Heart left ventricle (tissue), 13 donors: ENCODE results near the gene YOD1.

Source experiments
- CTCF ChIP-seq, 12 donors: fragments of 200-600 bp; sonication (generic) in 4 of 12; IDR thresholded peaks; one replicate each; pipeline versions ENCODE4 v1.5.0 to v1.8.0; 2018 to 2022; ENCODE audit warnings: antibody characterized with exemption in 12 of 12, mild to moderate bottlenecking in 5 of 12
- POLR2A ChIP-seq, 2 donors: fragments of 450-650 bp; IDR thresholded peaks; one replicate each; pipeline ENCODE4 v1.6.1; 2017; ENCODE audit warnings: antibody characterized with exemption in 2 of 2, mild to moderate bottlenecking in 2 of 2, moderate library complexity in 2 of 2
- donor health status: ischemic (EF 13 %, LVEDD 7.1; RV severe dilation, severe dysfunction).
- donor health status: DM: no; HTN: yes; CAD: no.
- donor health status: DM: no; HTN: no; CAD: no.
- donor health status: ischemic (EF 25% LVEDD 6.9; RV normal size, moderate dysfunction).
- donor health status: ischemic (EF 25% LVEDD 5.7; RV mildly dilated, moderate dysfunction).
- donor health status: ischemic (EF 35%, LVEDD 5.7; RV mildly dilated, moderate dysfunction).
- donor health status: nonischemic (EF 11% LVEDD 7.7; RV severe dilation, severe dysfunction).
- donor health status: DM: yes; HTN: yes; CAD: no.
- donor health status: PGD.
- donor health status: ischemic (EF 29% LVEDD 5.4; RV normal size, mild dysfunction).
- donor health status: nonischemic (EF 23%, LVEDD 6.1; RV moderate dilation, normal function).

- no peak for TF ChIP-seq CTCF (IDR thresholded peaks at IDR 0.05)
- TF ChIP-seq POLR2A (IDR thresholded peaks at IDR 0.05), result no peak
Measured at GRCh38 chr1:207039380-207040180, 11.4 kb downstream of the YOD1 start.
